ENCODE measurements around the gene SLC16A6. TPM values are rescaled to one million over a fixed set of nuclear protein-coding genes. Genes with fewer than 3 reads are reported as not detected.
"Not testable (repeated sequence)": the region's sequence is repeated elsewhere in the genome, so short reads cannot be mapped to it uniquely, and the experiment has no call there.

Gene SLC16A6
- total RNA-seq, 4 donors from 2014 or later, result 0.66 to 7.1 (median 3.8) TPM

DNA sequence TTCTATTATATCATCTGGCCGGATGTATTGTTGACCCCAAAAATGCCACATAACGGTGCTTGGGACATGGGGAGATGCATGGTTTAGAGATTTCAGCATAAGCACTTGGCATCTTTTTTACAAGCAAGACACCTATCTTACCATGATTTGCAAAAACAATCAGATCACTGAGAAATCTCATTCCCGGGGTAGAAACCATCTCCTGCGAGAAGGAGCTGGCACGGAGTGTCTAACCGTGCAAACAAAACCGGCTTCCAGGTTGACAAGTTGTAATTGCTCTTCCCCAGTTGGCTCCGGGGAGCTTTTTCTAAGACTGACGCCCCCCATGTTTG is 1.0 kb downstream of the SLC16A6 start:
- Histone ChIP-seq H3K9me3 (no peaks in the 10 kb centered on the region), H3K27me3 (no peaks in the 10 kb centered on the region), H3K36me3 (no peaks in the 10 kb centered on the region), H3K4me3 (peak overlapping the region in 3 of 4 donors; percentile 64 to 76 (median 68)), H3K4me1 (peaks cover 6 to 13% of the 10 kb centered on the region in 2 donors), H3K27ac (peak overlapping the region; percentile 78 to 89 (median 88))
- DNase-seq (no peak), ATAC-seq (no peak)
- in situ Hi-C loops (cut with MboI; ENCODE audit: low sequenced_read_pairs in 4 of 4), result no loop called here
- TF ChIP-seq, protein P1, sequence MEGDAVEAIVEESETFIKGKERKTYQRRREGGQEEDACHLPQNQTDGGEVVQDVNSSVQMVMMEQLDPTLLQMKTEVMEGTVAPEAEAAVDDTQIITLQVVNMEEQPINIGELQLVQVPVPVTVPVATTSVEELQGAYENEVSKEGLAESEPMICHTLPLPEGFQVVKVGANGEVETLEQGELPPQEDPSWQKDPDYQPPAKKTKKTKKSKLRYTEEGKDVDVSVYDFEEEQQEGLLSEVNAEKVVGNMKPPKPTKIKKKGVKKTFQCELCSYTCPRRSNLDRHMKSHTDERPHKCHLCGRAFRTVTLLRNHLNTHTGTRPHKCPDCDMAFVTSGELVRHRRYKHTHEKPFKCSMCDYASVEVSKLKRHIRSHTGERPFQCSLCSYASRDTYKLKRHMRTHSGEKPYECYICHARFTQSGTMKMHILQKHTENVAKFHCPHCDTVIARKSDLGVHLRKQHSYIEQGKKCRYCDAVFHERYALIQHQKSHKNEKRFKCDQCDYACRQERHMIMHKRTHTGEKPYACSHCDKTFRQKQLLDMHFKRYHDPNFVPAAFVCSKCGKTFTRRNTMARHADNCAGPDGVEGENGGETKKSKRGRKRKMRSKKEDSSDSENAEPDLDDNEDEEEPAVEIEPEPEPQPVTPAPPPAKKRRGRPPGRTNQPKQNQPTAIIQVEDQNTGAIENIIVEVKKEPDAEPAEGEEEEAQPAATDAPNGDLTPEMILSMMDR (IDR thresholded peaks at IDR 0.05 in 4 of 5, conservative IDR thresholded peaks at IDR 0.05 in 1 of 5), result no peak
- no peak for TF ChIP-seq POLR2A (IDR thresholded peaks at IDR 0.05)
- intact Hi-C loops (cut with DNase I; ENCODE audit: low total_unique reads), result loop anchor here (2.0 kb wide), 1 partner anchor 27 kb away; no protein-coding TSS in a partner anchor

DNA sequence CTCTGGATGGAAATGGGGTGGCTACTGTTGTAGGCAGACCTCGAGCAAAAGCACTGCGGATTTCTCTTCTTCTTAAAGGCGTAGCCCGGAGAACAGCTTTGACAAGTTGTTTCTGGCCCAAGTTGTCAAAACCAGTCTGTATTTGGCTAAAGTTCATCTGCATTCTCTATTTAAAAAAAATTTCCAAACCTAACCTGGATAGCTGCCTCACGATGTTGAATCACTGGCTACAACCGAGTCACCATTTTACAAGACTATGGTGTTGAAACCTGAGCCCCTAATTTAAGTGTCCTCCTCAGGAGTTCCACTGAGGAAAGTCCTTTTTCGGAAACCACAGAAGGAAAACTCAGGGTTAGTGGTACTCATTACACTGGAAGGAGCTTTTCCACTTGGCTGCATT is 1.5 kb downstream of the SLC16A6 start:
- Histone ChIP-seq H3K9me3 (no peaks in the 10 kb centered on the region), H3K27me3 (no peaks in the 10 kb centered on the region), H3K36me3 (no peaks in the 10 kb centered on the region), H3K4me1 (peaks cover 6 to 13% of the 10 kb centered on the region in 2 donors), H3K4me3 (peak overlapping the region in 2 of 4 donors; percentile 64 to 68), H3K27ac (peak overlapping the region; percentile 78 to 89 (median 88))
- intact Hi-C loops (cut with DNase I; ENCODE audit: low total_unique reads), result no loop called here
- in situ Hi-C loops (cut with MboI; ENCODE audit: low sequenced_read_pairs in 4 of 4), result no loop called here
- ATAC-seq, result no peak
- DNase-seq, result no peak
- TF ChIP-seq POLR2A (IDR thresholded peaks at IDR 0.05), result no peak
- TF ChIP-seq, protein P1 (IDR thresholded peaks at IDR 0.05 in 4 of 5, conservative IDR thresholded peaks at IDR 0.05 in 1 of 5), result no peak

DNA sequence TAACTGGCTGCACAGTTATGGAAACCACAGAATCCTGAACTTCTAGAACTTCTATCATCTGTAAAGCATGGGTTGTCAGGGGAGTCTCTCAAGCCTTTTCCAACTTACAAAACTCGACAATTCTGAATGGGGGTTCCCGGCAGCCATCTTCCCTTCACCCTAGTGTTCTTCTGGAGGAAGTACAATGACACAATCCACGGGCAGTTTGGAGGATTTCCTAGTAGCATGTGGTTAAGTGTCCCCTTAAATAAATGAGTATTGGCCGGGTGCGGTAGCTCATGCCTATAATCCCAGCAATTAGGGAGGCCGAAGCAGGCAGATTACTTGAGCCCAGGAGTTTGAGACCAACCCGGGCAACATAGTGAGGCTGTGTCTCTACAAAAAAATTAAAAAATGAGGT is 2.1 kb downstream of the SLC16A6 start:
- Histone ChIP-seq H3K27ac (peak overlapping the region in 3 of 4 donors; percentile 36 to 89 (median 40)), H3K9me3 (no peaks in the 10 kb centered on the region), H3K27me3 (no peaks in the 10 kb centered on the region), H3K36me3 (no peaks in the 10 kb centered on the region), H3K4me1 (peaks cover 6 to 13% of the 10 kb centered on the region in 2 donors), H3K4me3 (no peak overlapping the region)
- no peak for DNase-seq
- TF ChIP-seq, protein P1 (IDR thresholded peaks at IDR 0.05 in 4 of 5, conservative IDR thresholded peaks at IDR 0.05 in 1 of 5), result no peak
- TF ChIP-seq POLR2A (IDR thresholded peaks at IDR 0.05), result no peak
- ATAC-seq, result no peak
- in situ Hi-C loops (cut with MboI; ENCODE audit: low sequenced_read_pairs in 4 of 4), result no loop called here
- intact Hi-C loops (cut with DNase I; ENCODE audit: low total_unique reads), result no loop called here

DNA sequence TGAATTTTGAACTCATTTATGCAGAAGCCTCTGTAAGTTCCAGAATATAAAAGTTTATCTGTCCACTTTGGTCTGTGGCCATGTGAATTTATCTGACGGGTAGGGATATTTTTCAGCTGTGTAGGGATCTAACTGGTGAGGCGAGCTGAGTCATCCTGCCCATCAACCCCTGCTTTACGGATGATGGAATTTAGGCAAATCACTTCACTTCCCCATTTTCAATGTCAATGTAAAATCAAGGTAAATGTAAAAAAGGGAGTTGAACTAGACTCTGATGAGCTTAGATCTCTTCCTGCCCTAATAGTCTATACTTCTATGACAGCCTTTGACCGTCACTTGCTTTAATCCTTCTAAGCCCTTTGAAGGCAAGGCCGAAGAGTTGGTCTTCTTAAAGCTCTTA is 2.6 kb downstream of the SLC16A6 start:
- H3K36me3 ChIP-seq, result no peaks in the 10 kb centered on the region
- H3K4me3 ChIP-seq, result no peak overlapping the region
- H3K27ac ChIP-seq, result peak overlapping the region in 3 of 4 donors; percentile 36 to 89 (median 40)
- TF ChIP-seq POLR2A (IDR thresholded peaks at IDR 0.05), result no peak
- TF ChIP-seq, protein P1 (IDR thresholded peaks at IDR 0.05 in 4 of 5, conservative IDR thresholded peaks at IDR 0.05 in 1 of 5), result no peak
- ATAC-seq (no peak), DNase-seq (no peak)
- no peaks in the 10 kb centered on the region for H3K9me3 ChIP-seq
- H3K27me3 ChIP-seq, result no peaks in the 10 kb centered on the region
- intact Hi-C loops (cut with DNase I; ENCODE audit: low total_unique reads), result no loop called here
- in situ Hi-C loops (cut with MboI; ENCODE audit: low sequenced_read_pairs in 4 of 4), result no loop called here
- H3K4me1 ChIP-seq, result peaks cover 6 to 13% of the 10 kb centered on the region in 2 donors

DNA sequence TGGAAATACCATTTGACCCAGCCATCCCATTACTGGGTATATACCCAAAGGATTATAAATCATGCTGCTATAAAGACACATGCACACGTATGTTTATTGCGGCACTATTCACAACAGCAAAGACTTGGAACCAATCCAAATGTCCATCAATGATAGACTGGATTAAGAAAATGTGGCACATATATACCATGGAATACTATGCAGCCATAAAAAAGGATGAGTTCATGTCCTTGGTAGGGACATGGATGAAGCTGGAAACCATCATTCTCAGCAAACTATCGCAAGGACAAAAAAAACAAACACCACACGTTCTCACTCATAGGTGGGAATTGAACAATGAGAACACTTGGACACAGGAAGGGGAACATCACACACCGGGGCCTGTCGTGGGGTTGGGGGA is 9.0 kb downstream of the SLC16A6 start:
- H3K27ac ChIP-seq; ATAC-seq; H3K27me3 ChIP-seq; H3K4me3 ChIP-seq; H3K4me1 ChIP-seq; DNase-seq; intact Hi-C loops (cut with DNase I; ENCODE audit: low total_unique reads); H3K9me3 ChIP-seq; in situ Hi-C loops (cut with MboI; ENCODE audit: low sequenced_read_pairs in 4 of 4): not testable (repeated sequence)
- H3K36me3 ChIP-seq, result peaks cover 0 to 27% of the 10 kb centered on the region in 2 donors

All from gastrocnemius medialis (tissue), 4 donors.